ENCODE results near the gene ST3GAL6. TPM values are rescaled to one million over a fixed set of nuclear protein-coding genes. Genes with fewer than 3 reads are reported as not detected.

Gene ST3GAL6
- total and polyA plus RNA-seq, 9 of the 15 experiments (the other 6 are each of a cell fraction or from before 2014, with no cell fraction given): 0.14 TPM; not detected in 8

DNA sequence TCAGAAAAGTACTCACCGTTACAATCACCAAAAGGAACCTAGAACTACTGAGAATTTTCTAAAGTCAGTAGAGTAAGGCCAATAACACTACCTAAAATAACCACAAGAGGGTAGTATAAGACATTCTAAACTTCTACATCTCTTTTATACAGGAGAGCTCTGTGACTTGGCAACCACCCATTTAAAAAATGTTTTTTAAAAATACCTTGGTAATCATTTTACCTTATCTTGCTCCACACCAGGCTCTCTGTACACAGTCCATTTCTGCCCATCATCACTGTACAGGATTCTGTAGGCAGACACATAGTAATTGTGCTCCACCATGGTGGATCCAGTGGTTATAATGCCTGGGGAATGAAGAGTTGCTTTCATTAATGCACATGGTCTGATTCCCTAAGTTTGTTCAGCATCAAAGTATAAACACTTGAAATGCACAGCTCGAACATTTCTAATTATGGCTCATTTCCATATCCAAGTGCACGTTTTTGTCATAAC, 54.5 kb downstream of the ST3GAL6 start (continued):
- peak; percentile 62; the same call in 1 of the 2 replicates for TF ChIP-seq REST (IDR thresholded peaks at IDR 0.05; ENCODE audit: borderline replicate concordance)
- TF ChIP-seq REST (CRISPR knock-in tag; IDR thresholded peaks at IDR 0.05; ENCODE audit: low read depth): no peak
- TF ChIP-seq CTBP1 (IDR thresholded peaks at IDR 0.05; ENCODE audit: borderline replicate concordance): no peak
- peak; percentile 16 to 59 (median 24); a peak in 4 of 6 replicates for TF ChIP-seq CTCF (IDR thresholded peaks at IDR 0.05 in 2 of 3, conservative IDR thresholded peaks at IDR 0.05 in 1 of 3; ENCODE audit: insufficient read depth in 2 of 3, low read depth in 1 of 3, low read length in 3 of 3)
- peak; percentile 49 for TF ChIP-seq SMC3 (conservative IDR thresholded peaks at IDR 0.05; ENCODE audit: insufficient read depth, low read depth, low read length)
- TF ChIP-seq NFIC (IDR thresholded peaks at IDR 0.05): peak; percentile 39; the same call in 1 of the 2 replicates
- TF ChIP-seq CBFA2T3 (IDR thresholded peaks at IDR 0.05): peak; percentile 10; the same call in 1 of the 2 replicates

Measured in K562 (cell line).